NCI-H1417 treated with DMSO at 0.1 percent for 48 hours (cell line): ENCODE results near the gene GLOD5.
A peak's percentile ranks its signal among the peaks of the same experiment; 100 is the strongest.
"Not testable (repeated sequence)": the region's sequence is repeated elsewhere in the genome, so short reads cannot be mapped to it uniquely, and the experiment has no call there.

Experiments used
- DNase-seq: peaks from one replicate; lab custom pipeline; 2025; lab: John Stamatoyannopoulos, UW

Gene GLOD5

GRCh38 chrX:48794340-48794910, 32.9 kb downstream of the GLOD5 start:
- no peak for DNase-seq

- no peak for DNase-seq
Measured at GRCh38 chrX:48794911-48795515, 33.5 kb downstream of the GLOD5 start.

GRCh38 chrX:48798318-48798717, 36.8 kb downstream of the GLOD5 start:
- no peak for DNase-seq

- DNase-seq = no peak
Measured at GRCh38 chrX:48800574-48801279, 39.2 kb downstream of the GLOD5 start.

- DNase-seq = peak; percentile 85
Measured at GRCh38 chrX:48801280-48802088, 39.9 kb downstream of the GLOD5 start, which contains the start of gene HDAC6. HDAC6 (plus strand) TSS chrX:48802067; CDS start chrX:48802693, 626 bp downstream.

- peak; percentile 5 for DNase-seq
Measured at GRCh38 chrX:48802089-48802904, 40.8 kb downstream of the GLOD5 start.

GRCh38 chrX:48802905-48803200, 41.3 kb downstream of the GLOD5 start:
- DNase-seq = no peak

- no peak for DNase-seq
Measured at GRCh38 chrX:48806081-48806480, 44.5 kb downstream of the GLOD5 start.

GRCh38 chrX:48813644-48814043, 52.1 kb downstream of the GLOD5 start:
- no peak for DNase-seq

- no peak for DNase-seq
Measured at GRCh38 chrX:48814722-48815121, 53.2 kb downstream of the GLOD5 start.

- DNase-seq = no peak
Measured at GRCh38 chrX:48815266-48815665, 53.7 kb downstream of the GLOD5 start.

GRCh38 chrX:48816014-48816810, 54.7 kb downstream of the GLOD5 start:
- DNase-seq = no peak

GRCh38 chrX:48818098-48818497, 56.6 kb downstream of the GLOD5 start:
- no peak for DNase-seq

GRCh38 chrX:48818866-48819265, 57.3 kb downstream of the GLOD5 start:
- no peak for DNase-seq

- DNase-seq = not testable (repeated sequence)
Measured at GRCh38 chrX:48819394-48819793, 57.8 kb downstream of the GLOD5 start.

- no peak for DNase-seq
Measured at GRCh38 chrX:48823053-48823452, 61.5 kb downstream of the GLOD5 start.
